ENCODE measurements around the gene UQCR11. TPM values are rescaled to one million over a fixed set of nuclear protein-coding genes. Genes with fewer than 3 reads are reported as not detected.

Gene UQCR11
- total and polyA plus RNA-seq, 2 of the 8 experiments (the other 6 are each of a cell fraction or from before 2014, with no cell fraction given), result 162 to 171 TPM

GRCh38 chr19:1636325-1637236 lies 31.3 kb upstream of the UQCR11 start:
- TF ChIP-seq TEAD4 (IDR thresholded peaks at IDR 0.05; ENCODE audit: low read depth, low read length) (no peak), BRCA1 (IDR thresholded peaks at IDR 0.05; ENCODE audit: low read depth, low read length) (no peak), NANOG (IDR thresholded peaks at IDR 0.05; ENCODE audit: insufficient read depth, low read depth, low read length, poor library complexity, severe bottlenecking) (no peak), TAF1 (IDR thresholded peaks at IDR 0.05; ENCODE audit: low read depth, low read length) (no peak), E2F6 (IDR thresholded peaks at IDR 0.05) (no peak), RFX5 (IDR thresholded peaks at IDR 0.05; ENCODE audit: borderline replicate concordance, low read depth, low read length) (no peak), JUND (IDR thresholded peaks at IDR 0.05; ENCODE audit: low read length) (no peak), SIN3A (conservative IDR thresholded peaks at IDR 0.05 in 1 of 2, IDR thresholded peaks at IDR 0.05 in 1 of 2; ENCODE audit: low read depth in 1 of 2, low read length in 2 of 2) (no peak)
- no peak overlapping the region for H3K4me3 ChIP-seq (ENCODE audit: extremely low read depth in 1 of 4, insufficient read depth in 2 of 4, low read depth in 3 of 4, low read length in 4 of 4)
- DNase-seq (ENCODE audit: low read depth in 1 of 2, low spot score in 2 of 2) (no peak), FAIRE-seq (no peak)
- H3K18ac ChIP-seq (ENCODE audit: extremely low read depth, low read length), result no peak overlapping the region
- no peak overlapping the region for H4K5ac ChIP-seq (ENCODE audit: insufficient read length, low read depth, low read length)
- no peak overlapping the region for H3K14ac ChIP-seq (ENCODE audit: insufficient read length)
- H3K4me2 ChIP-seq (ENCODE audit: insufficient read depth in 1 of 2, low read depth in 2 of 2, low read length in 2 of 2), result no peak overlapping the region
- CTCF ChIA-PET (ENCODE audit: partially characterized antibody), result interaction anchor here (1.0 to 2.2 kb wide), 3 partner anchors 12 to 146 kb away, joined by 3 to 9 read pairs (median 3); no protein-coding TSS in a partner anchor
- peaks cover 4 to 73% of the 10 kb centered on the region in 2 experiments for H3K79me2 ChIP-seq (ENCODE audit: control insufficient read depth in 1 of 2, insufficient read depth in 2 of 2, low read length in 2 of 2)
- no peak overlapping the region for H2BK5ac ChIP-seq (ENCODE audit: low read depth, low read length)
- no peak overlapping the region for H2AFZ ChIP-seq (ENCODE audit: low read length)
- no peak overlapping the region for H2BK15ac ChIP-seq (ENCODE audit: low read length)
- H3K9ac ChIP-seq (replicated peaks in 1 of 4; ENCODE audit: extremely low read depth in 1 of 4, low read depth in 3 of 4, low read length in 3 of 4), result no peak overlapping the region
- WGBS, 2 experiments (ENCODE audit: extremely low coverage in 1 of 2, insufficient coverage in 1 of 2, insufficient read length in 1 of 2, insufficient replicate concordance in 2 of 2, low coverage in 1 of 2, low lambda C conversion rate in 2 of 2, missing lambda C conversion rate in 1 of 2), result 94% methylated on average over 32 of the region's 34 CpGs; no CpG with 5 or more reads in 1 of the 2 experiments
- H3K9me3 ChIP-seq (ENCODE audit: insufficient read depth in 2 of 2, low read depth in 1 of 2, low read length in 1 of 2), result 0 out of 4 replicates have a peak, but pooled peaks cover 0 to 2% of the 10 kb centered on the region in 2 experiments
- no peak overlapping the region for H3K56ac ChIP-seq (replicated peaks; ENCODE audit: insufficient read length, low read depth, low read length)
- peaks cover 16% of the 10 kb centered on the region for H3K79me1 ChIP-seq (ENCODE audit: low read depth, low read length)
- peaks cover 16 to 77% (median 47%) of the 10 kb centered on the region in 4 experiments for H3K36me3 ChIP-seq (ENCODE audit: control insufficient read depth in 2 of 4, insufficient read depth in 4 of 4, low read length in 3 of 4)
- no peak overlapping the region for H2BK20ac ChIP-seq (ENCODE audit: low read length)
- POLR2A ChIA-PET (ENCODE audit: partially characterized antibody), result interaction anchor here (0.9 to 2.2 kb wide), 9 partner anchors 8 to 208 kb away, joined by 3 to 20 read pairs (median 5); partner anchors contain the start of gene TCF3
- H3K27ac ChIP-seq (ENCODE audit: low read depth, low read length), result no peak overlapping the region
- H4K91ac ChIP-seq (replicated peaks; ENCODE audit: insufficient read length, low read length), result no peak overlapping the region
- H4K8ac ChIP-seq (ENCODE audit: extremely low read depth, insufficient read depth, low read length), result no peak overlapping the region; the same call in 1 of the 2 replicates
- H2BK12ac ChIP-seq (ENCODE audit: low read depth, low read length), result no peak overlapping the region
- peaks cover 17 to 45% of the 10 kb centered on the region in 2 experiments for H4K20me1 ChIP-seq (replicated peaks in 1 of 2; ENCODE audit: control insufficient read depth in 1 of 2, insufficient read depth in 2 of 2, low read length in 2 of 2)
- H3K27me3 ChIP-seq (replicated peaks in 1 of 4; ENCODE audit: control insufficient read depth in 3 of 4, extremely low read depth in 1 of 4, insufficient read depth in 3 of 4, low read length in 3 of 4), result no peaks in the 10 kb centered on the region
- H3K4ac ChIP-seq (replicated peaks; ENCODE audit: insufficient read length, low read depth, low read length), result no peak overlapping the region
- H3K23me2 ChIP-seq (ENCODE audit: low read depth, low read length), result no peaks in the 10 kb centered on the region
- no peak overlapping the region for H3K23ac ChIP-seq (ENCODE audit: insufficient read length)
- no peak overlapping the region for H2AK5ac ChIP-seq (ENCODE audit: low read depth, low read length)
- H3K4me1 ChIP-seq (replicated peaks in 1 of 4; ENCODE audit: control insufficient read depth in 3 of 4, insufficient read depth in 4 of 4, low read length in 3 of 4), result no peaks in the 10 kb centered on the region
- no peak overlapping the region for H2BK120ac ChIP-seq (replicated peaks; ENCODE audit: low read depth, low read length)
